HCT116 (cell line): ENCODE measurements around the gene PCNX1. TPM values are rescaled to one million over a fixed set of nuclear protein-coding genes. Genes with fewer than 3 reads are reported as not detected.

Experiments used
- ATAC-seq: fragments of 200-7000 bp; cut with Tn5 transposase; 2 replicates; pipeline ENCODE4 v1.9.1; 2020; ENCODE audit warnings: mild to moderate bottlenecking, moderate library complexity
- BruUV-seq: library from RNA; stranded (reverse); fragments of 400-500 nt; replicated peaks from 2 replicates; lab custom pipeline; 2021; lab: Mats Ljungman, UMichigan
- CTCF ChIA-PET: fragments of 300-600 bp; sonication (Branson Sonifier 250); formaldehyde crosslinking; loops from one replicate; lab custom pipeline; 2021; ENCODE audit warnings: antibody characterized with exemption; lab: Charles Lee
- POLR2A ChIA-PET: fragments of 300-600, 350-600 bp; sonication (Branson Sonifier 250); formaldehyde crosslinking; loops from one replicate; lab custom pipeline; 2021; ENCODE audit warnings: antibody characterized with exemption; lab: Charles Lee
- RAD21 ChIA-PET, 2 experiments: fragments of 300-600 bp; sonication (Branson Sonifier 250); formaldehyde crosslinking; loops; one replicate each; lab custom pipeline; 2023; ENCODE audit warnings: low total read pairs in 2 of 2; ENCODE audit not compliant: uncharacterized antibody in 2 of 2, unreplicated experiment in 2 of 2, low non-redundant PET in 1 of 2; lab: Charles Lee
- DNase-seq: peaks from one replicate; pipeline ENCODE4 v3.0.0-alpha.2; 2010; ENCODE audit warnings: low read depth, low spot score
- H2AFZ ChIP-seq: fragments of 200-600 bp; shearing (Covaris generic), sonication (generic); 2 replicates; pipeline ENCODE4 v1.6.1; 2017; ENCODE audit warnings: low read depth, mixed run types, mixed read lengths, antibody characterized with exemption, low read length; ENCODE audit not compliant: poor library complexity, severe bottlenecking
- H3K27ac ChIP-seq: 2 replicates; pipeline ENCODE4 v1.5.1; 2012; ENCODE audit warnings: low read depth, low read length
- H3K27me3 ChIP-seq: fragments of 200-600 bp; sonication (generic); 2 replicates; pipeline ENCODE4 v1.6.1; 2016; ENCODE audit warnings: mixed run types, low read length, mixed read lengths; ENCODE audit not compliant: insufficient read depth
- H3K36me3 ChIP-seq, 2 experiments: fragments of 200-500 bp in 1 of 2; fragments of 200-600 bp in 1 of 2; sonication (Bioruptor generic) in 1 of 2; sonication (generic) in 1 of 2; 2 replicates each; pipeline versions ENCODE4 v1.5.1 to v1.6.1; 2014 to 2016; ENCODE audit warnings: low read length in 2 of 2, inconsistent platforms in 1 of 2, mixed read lengths in 1 of 2, mixed run types in 1 of 2; ENCODE audit not compliant: insufficient read depth in 2 of 2, control insufficient read depth in 1 of 2
- H3K4me1 ChIP-seq, 2 experiments: fragments of 200-600 bp in 1 of 2; sonication (generic) in 1 of 2; 2 replicates each; pipeline versions ENCODE4 v1.5.1 to v1.6.1; 2012 to 2017; ENCODE audit warnings: low read length in 2 of 2, inconsistent platforms in 1 of 2, mild to moderate bottlenecking in 1 of 2, mixed read lengths in 1 of 2, mixed run types in 1 of 2, moderate library complexity in 1 of 2; ENCODE audit not compliant: insufficient read depth in 2 of 2, control insufficient read depth in 1 of 2
- H3K4me2 ChIP-seq: fragments of 200-600 bp; sonication (generic); 2 replicates; pipeline ENCODE4 v1.6.1; 2017; ENCODE audit warnings: mixed run types, low read length, mixed read lengths
- H3K4me3 ChIP-seq, 2 experiments: fragments of 200-600 bp in 1 of 2; sonication (generic) in 1 of 2; replicated peaks in 1 of 2; 2 replicates each; pipeline ENCODE4 v1.5.1; 2011 to 2016; ENCODE audit warnings: low read length in 2 of 2, control low read depth in 1 of 2, low read depth in 1 of 2, mild to moderate bottlenecking in 1 of 2, mixed read lengths in 1 of 2, mixed run types in 1 of 2
- H3K79me2 ChIP-seq: fragments of 200-600 bp; sonication (generic); 2 replicates; pipeline ENCODE4 v1.6.1; 2017; ENCODE audit warnings: mild to moderate bottlenecking, mixed run types, low read length, moderate library complexity, mixed read lengths; ENCODE audit not compliant: insufficient read depth
- H3K9ac ChIP-seq: fragments of 200-600 bp; sonication (generic); 2 replicates; pipeline ENCODE4 v1.6.1; 2016; ENCODE audit warnings: low read length, mixed read lengths
- H3K9me2 ChIP-seq: fragments of 200-600 bp; sonication (generic), shearing (Covaris generic); 2 replicates; pipeline ENCODE4 v1.6.1; 2017; ENCODE audit warnings: mixed run types, mild to moderate bottlenecking, moderate library complexity; ENCODE audit not compliant: insufficient read depth
- H3K9me3 ChIP-seq, 2 experiments: fragments of 200-500 bp in 1 of 2; fragments of 200-600 bp in 1 of 2; sonication (Bioruptor generic) in 1 of 2; sonication (generic) in 1 of 2; 2 replicates each; pipeline ENCODE4 v1.6.1; 2014 to 2017; ENCODE audit warnings: low read length in 2 of 2, mixed read lengths in 2 of 2, inconsistent platforms in 1 of 2, low read depth in 1 of 2, mild to moderate bottlenecking in 1 of 2, mixed run types in 1 of 2, moderate library complexity in 1 of 2; ENCODE audit not compliant: control insufficient read depth in 1 of 2, insufficient read depth in 1 of 2
- H4K20me1 ChIP-seq: fragments of 200-600 bp; sonication (generic), shearing (Covaris generic); 2 replicates; pipeline ENCODE4 v1.6.1; 2017; ENCODE audit warnings: mixed run types, mild to moderate bottlenecking, moderate library complexity; ENCODE audit not compliant: insufficient read depth
- ATF3 ChIP-seq: IDR thresholded peaks from 2 replicates; pipeline ENCODE4 v1.6.1; 2012
- EGR1 ChIP-seq: IDR thresholded peaks from 2 replicates; pipeline ENCODE4 v1.6.1; 2012; ENCODE audit warnings: low read depth
- EZH2 ChIP-seq: fragments of 200-600 bp; sonication (generic); IDR thresholded peaks from 2 replicates; pipeline ENCODE4 v1.6.1; 2017; ENCODE audit warnings: antibody characterized with exemption, mixed run types
- EZH2phosphoT487 ChIP-seq: fragments of 200-600 bp; IDR thresholded peaks from 2 replicates; pipeline ENCODE4 v1.6.1; 2018; ENCODE audit warnings: antibody characterized with exemption, borderline replicate concordance
- FOSL1 ChIP-seq: IDR thresholded peaks from 2 replicates; pipeline ENCODE4 v1.6.1; 2012; ENCODE audit warnings: low read depth
- JUND ChIP-seq: IDR thresholded peaks from 2 replicates; pipeline ENCODE4 v1.6.1; 2012
- POLR2AphosphoS5 ChIP-seq: IDR thresholded peaks from 2 replicates; pipeline ENCODE4 v1.6.1; 2011; ENCODE audit warnings: mild to moderate bottlenecking, low read depth, low read length, moderate library complexity
- RAD21 ChIP-seq: IDR thresholded peaks from 2 replicates; pipeline ENCODE4 v1.6.1; 2012; ENCODE audit warnings: low read depth, mild to moderate bottlenecking
- REST ChIP-seq: IDR thresholded peaks from 2 replicates; pipeline ENCODE4 v1.6.1; 2012; ENCODE audit warnings: low read depth
- SP1 ChIP-seq: IDR thresholded peaks from 2 replicates; pipeline ENCODE4 v1.6.1; 2012; ENCODE audit warnings: low read depth
- SRF ChIP-seq: IDR thresholded peaks from 2 replicates; pipeline ENCODE4 v1.6.1; 2012; ENCODE audit warnings: low read depth
- TCF7L2 ChIP-seq: IDR thresholded peaks from 2 replicates; pipeline ENCODE4 v1.7.0; 2011; ENCODE audit warnings: borderline replicate concordance, inconsistent platforms; ENCODE audit not compliant: insufficient read depth, insufficient read length; ENCODE audit errors: extremely low read depth
- ZFX ChIP-seq: fragments of 450-650 bp; IDR thresholded peaks from 2 replicates; pipeline ENCODE4 v1.6.1; 2017
- intact Hi-C: fragments of 100-400 bp; cut with micrococcal nuclease; formaldehyde crosslinking; loops from 2 replicates; pipeline ENCODE4 v1.10.0; 2022
- total RNA-seq: library from RNA; stranded (reverse); gene quantifications from one replicate; pipeline ENCODE4 v1.2.1, GENCODE V29; 2021; ENCODE audit not compliant: unreplicated experiment

PCNX1 gene
- total RNA-seq, 1 experiment from 2014 or later = 52.2 TPM

GRCh38 chr14:70909733-70910614 is 2.7 kb downstream of the PCNX1 start (continued):
- TF ChIP-seq EGR1 = no peak
- no peak for TF ChIP-seq EZH2
- no peak for TF ChIP-seq ATF3
- no peak for TF ChIP-seq ZFX
- TF ChIP-seq JUND = no peak

- H3K9ac ChIP-seq = no peak overlapping the region
- no peaks in the 10 kb centered on the region for H3K9me2 ChIP-seq
- ChIA-PET RAD21 (no interaction called here), CTCF (no interaction called here), POLR2A (interaction anchor here (0.6 kb wide), 2 partner anchors 12 to 13 kb away, joined by 3 read pairs; no protein-coding TSS in a partner anchor)
- H3K27me3 ChIP-seq = no peaks in the 10 kb centered on the region
- H2AFZ ChIP-seq = no peak overlapping the region
- peaks cover 99% of the 10 kb centered on the region for H3K79me2 ChIP-seq
- peaks cover 16% of the 10 kb centered on the region; the same call in 1 of the 2 replicates for H4K20me1 ChIP-seq
- BruUV-seq = no TSS peak
- H3K9me3 ChIP-seq = no peaks in the 10 kb centered on the region
- no peaks in the 10 kb centered on the region for H3K36me3 ChIP-seq
- H3K4me1 ChIP-seq = 0 out of 4 replicates have a peak, but pooled peaks cover 0 to under 1% of the 10 kb centered on the region in 2 experiments
- H3K27ac ChIP-seq = no peak overlapping the region
- TF ChIP-seq EZH2phosphoT487 (no peak), SP1 (no peak), TCF7L2 (no peak), POLR2AphosphoS5 (no peak), SRF (no peak), EGR1 (no peak), RAD21 (no peak), FOSL1 (no peak), REST (no peak)
- TF ChIP-seq, all 23 proteins: peak for 0
- Histone ChIP-seq H3K4me2 (no peak overlapping the region), H3K4me3 (no peak overlapping the region)
- ATAC-seq (no peak), DNase-seq (no peak)
- intact Hi-C loops = no loop called here
These were observed 8.2 kb downstream of the PCNX1 start for GRCh38 chr14:70915415-70915814.
